GM12892 (cell line): ENCODE results near the gene NRXN2.
"Not testable (repeated sequence)": the region's sequence is repeated elsewhere in the genome, so short reads cannot be mapped to it uniquely, and the experiment has no call there.

Experiments
- DNase-seq: peaks from one replicate; pipeline ENCODE4 v3.0.0; 2011; ENCODE audit not compliant: insufficient read length
- FAIRE-seq: peaks from 2 replicates; lab custom pipeline; 2011; peaks lifted over from hg19 to GRCh38; lab: Jason Lieb, UNC
- POLR2A ChIP-seq: IDR thresholded peaks from 2 replicates; pipeline ENCODE4 v1.6.1; 2011; ENCODE audit warnings: low read depth, low read length, control low read depth
- POLR2AphosphoS5 ChIP-seq: IDR thresholded peaks from 2 replicates; pipeline ENCODE4 v1.6.1; 2011; ENCODE audit warnings: low read depth, low read length, control low read depth
- TAF1 ChIP-seq: IDR thresholded peaks from 2 replicates; pipeline ENCODE4 v1.6.1; 2011; ENCODE audit warnings: low read depth, mild to moderate bottlenecking, control low read depth, low read length, borderline replicate concordance

Gene NRXN2

DNA sequence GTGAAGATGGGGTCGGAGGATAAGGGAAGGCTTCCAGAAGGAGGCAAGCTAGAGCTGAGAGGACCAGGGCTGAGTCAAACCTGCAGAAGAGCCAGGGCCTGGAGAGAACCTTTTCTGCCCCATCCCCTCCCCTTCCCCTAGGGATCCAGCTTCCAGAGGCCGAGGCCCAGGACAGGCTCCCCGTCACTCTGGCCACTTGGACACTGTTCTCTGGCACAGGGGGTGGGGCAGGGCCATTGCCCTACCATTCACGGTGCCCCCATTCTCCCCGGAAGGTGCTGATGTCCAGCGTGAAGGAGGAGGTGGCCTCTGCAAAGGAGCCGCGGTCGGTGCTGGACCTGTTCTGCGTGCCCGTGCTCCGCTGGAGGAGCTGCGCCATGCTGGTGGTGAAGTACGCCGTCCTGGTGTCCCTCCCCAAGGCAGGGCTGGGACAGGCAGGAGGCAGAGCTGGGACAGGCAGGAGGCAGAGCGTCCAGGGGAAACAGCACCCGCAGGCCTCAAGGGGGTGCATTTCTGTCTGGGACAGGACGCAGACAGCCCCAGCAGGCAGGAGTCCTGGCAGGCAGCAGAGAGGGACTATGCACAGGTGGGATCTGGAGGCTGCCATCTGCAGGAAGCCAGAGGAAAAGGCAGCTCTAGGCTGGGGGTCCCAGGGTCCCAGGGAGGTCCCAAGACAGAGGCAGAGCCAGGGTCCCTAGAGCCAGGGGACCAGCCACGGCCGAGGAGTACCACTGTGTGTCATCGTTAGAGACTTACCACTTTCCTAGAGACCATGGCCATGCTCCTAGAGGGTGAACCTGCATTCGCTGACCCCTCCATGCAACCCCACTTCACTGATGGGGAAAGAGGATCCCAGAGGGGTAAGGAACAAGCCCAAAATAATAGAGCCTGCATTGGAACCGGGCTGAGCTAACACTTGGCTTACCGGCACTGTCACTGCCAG is 157.8 kb downstream of the NRXN2 start:
- no peak for FAIRE-seq
- TF ChIP-seq POLR2A (no peak), POLR2AphosphoS5 (no peak), TAF1 (no peak)
- no peak for DNase-seq

DNA sequence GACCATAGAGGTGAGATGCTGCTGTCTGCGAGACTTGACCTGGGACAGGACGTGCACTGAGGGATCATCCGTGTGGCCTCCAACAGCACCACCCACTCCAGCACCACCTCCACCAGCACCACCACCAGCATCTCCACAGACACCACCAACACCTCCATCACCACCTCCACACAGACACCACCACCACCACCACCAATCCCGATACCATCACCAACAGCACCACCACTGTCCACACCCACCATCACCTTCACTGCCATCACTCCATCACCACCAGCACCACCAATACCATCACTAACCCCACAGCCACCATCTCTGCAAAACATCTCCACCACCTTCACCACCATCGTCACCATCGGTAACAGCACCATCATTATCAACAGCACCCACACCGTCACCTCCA is 158.6 kb downstream of the NRXN2 start:
- TF ChIP-seq POLR2A (no peak), TAF1 (no peak), POLR2AphosphoS5 (no peak)
- DNase-seq (no peak), FAIRE-seq (no peak)

GRCh38 chr11:64563966-64564365 is 159.0 kb downstream of the NRXN2 start:
- FAIRE-seq: no peak
- DNase-seq: no peak
- TF ChIP-seq POLR2A: no peak
- no peak for TF ChIP-seq TAF1
- TF ChIP-seq POLR2AphosphoS5: no peak

DNA sequence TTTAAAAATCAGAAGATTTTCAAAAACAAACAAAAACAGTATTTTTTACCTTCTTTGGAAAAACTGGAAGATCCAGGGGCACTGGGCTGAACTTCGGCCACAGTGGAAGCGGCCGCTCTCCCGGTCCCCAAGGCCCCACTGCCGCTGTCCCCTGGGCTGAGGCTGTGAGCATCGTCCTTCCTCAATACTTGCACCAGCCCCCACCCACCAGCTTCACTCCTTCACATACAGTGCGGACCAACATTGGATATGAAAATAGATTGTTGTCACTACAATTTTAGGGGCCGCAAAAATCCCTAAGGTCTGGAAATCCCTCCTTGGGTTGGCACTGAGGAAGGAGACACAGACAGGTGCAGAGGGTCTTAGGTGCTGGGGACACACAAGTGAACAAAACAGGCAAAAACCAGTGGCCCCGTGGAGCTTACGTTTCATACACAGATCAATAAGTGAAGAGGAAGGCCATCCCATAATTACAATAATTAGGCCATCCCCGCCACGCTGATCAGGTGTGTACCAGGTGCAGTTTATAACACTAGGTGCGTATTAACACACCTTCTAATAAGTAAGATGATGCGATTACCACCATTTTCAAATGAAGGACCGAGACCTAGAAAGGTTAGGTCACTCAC is 160.2 kb downstream of the NRXN2 start:
- TF ChIP-seq TAF1 (no peak), POLR2A (no peak), POLR2AphosphoS5 (no peak)
- no peak for FAIRE-seq
- no peak for DNase-seq

- FAIRE-seq (no peak), DNase-seq (no peak)
- TF ChIP-seq POLR2AphosphoS5: no peak
- no peak for TF ChIP-seq POLR2A
- TF ChIP-seq TAF1: no peak
Observed at GRCh38 chr11:64561984-64562722, 160.8 kb downstream of the NRXN2 start.

DNA sequence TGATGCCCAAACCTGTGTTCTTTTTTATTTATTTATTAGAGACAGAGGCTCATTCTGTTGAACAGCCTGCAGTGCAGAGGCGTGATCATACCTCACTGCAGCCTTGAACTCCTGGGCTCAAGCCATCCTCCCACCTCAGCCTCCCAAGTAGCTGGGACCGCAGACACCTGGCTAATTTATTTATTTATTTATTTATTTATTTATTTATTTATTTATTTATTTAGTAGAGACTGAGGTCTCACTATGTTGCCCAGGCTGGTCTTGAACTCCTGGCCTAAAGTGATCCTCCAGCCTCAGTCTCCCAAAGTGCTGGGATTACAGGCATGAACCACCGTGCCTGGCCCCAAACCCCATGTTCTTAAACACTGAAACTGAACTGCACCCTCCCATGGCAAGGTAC is 161.6 kb downstream of the NRXN2 start:
- not testable (repeated sequence) for DNase-seq, FAIRE-seq

GRCh38 chr11:64560941-64561340 is 162.1 kb downstream of the NRXN2 start:
- DNase-seq: no peak
- FAIRE-seq: no peak
- TF ChIP-seq TAF1 (no peak), POLR2A (no peak), POLR2AphosphoS5 (no peak)

DNA sequence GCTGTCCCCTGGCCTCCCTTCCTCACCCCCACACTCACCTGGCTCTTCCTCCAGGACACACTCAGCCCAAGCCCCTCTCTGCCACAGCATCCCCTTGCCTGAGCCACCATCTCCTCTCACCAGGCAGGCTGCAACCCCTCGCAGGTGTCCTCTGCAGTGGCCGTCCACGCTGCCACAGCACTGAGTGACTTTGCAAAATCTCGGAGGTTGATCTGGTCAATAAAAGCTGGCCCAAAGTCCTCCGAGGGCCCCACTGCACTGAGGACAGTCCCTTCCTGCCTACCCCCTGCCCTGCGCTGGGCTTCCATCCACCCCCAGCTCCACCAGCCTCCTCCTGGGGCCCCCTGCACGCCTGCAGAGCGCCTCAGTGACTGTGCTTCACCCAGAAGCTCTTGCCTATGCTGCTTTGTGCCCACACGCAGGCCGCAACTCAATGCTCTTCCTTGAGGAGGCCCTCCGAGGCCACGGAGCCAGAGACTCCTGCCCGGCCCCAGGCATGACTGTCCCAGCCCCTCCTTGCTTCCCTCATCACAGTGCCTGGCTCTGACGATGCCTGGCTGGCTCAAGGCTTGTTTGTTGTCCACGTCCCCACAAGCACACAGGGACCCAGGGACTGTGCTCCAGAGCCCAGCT is 162.7 kb downstream of the NRXN2 start:
- no peak for DNase-seq
- no peak for TF ChIP-seq POLR2AphosphoS5
- no peak for TF ChIP-seq POLR2A
- TF ChIP-seq TAF1: no peak
- no peak for FAIRE-seq

DNA sequence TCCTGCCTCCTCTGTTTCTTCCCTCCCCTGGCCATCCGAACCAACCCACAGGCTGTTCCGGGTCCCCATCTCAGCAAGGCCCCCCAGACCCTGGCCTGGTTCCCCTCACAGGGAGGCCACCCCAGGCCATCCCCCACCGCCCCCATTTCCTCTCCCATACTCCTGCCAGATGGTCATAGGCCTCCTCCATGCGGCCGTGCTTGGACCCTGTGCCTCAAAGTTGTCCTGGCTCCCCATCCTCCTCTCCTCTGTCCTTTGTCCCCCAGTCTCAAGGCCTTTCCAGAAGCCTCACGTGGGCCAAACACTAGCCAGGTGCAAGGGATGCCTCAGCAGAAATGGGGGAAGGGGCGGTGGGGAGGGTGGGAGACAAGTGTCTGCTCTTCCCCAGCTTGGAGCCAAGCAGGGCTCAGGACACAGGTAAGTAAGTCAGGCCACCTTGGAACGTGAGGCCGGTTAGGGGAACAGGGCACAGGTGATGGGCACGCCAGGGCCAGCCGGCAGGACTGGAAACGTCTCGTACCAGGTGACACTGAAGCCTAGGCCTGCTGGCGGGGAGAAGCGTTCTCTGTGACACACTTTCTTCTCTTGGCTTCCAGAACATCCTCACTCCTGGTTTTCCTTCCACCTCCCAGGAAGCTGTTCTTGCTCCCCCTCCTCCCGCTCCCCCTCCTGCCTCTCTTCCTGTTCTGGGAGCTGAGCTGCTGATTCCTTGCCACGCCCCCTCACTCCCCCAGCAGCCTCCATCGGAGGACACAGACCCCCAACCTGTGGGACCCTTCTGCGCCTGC is 163.5 kb downstream of the NRXN2 start:
- TF ChIP-seq TAF1 (no peak), POLR2A (no peak), POLR2AphosphoS5 (no peak)
- no peak for DNase-seq
- no peak for FAIRE-seq

- FAIRE-seq (no peak), DNase-seq (no peak)
- TF ChIP-seq POLR2A: no peak
- no peak for TF ChIP-seq POLR2AphosphoS5
- TF ChIP-seq TAF1: no peak
Observed at GRCh38 chr11:64558869-64559268, 164.1 kb downstream of the NRXN2 start.
